GM10847 (cell line): ENCODE results near the gene C4A.

Experiments used
- POLR2A ChIP-seq: IDR thresholded peaks from 2 replicates; pipeline ENCODE4 v1.6.1; 2011; ENCODE audit not compliant: insufficient read length; ENCODE audit errors: extremely low read depth

Gene C4A

GRCh38 chr6:31956796-31957195 lies 25.1 kb upstream of the C4A start:
- TF ChIP-seq POLR2A, result no peak

- no peak for TF ChIP-seq POLR2A
Measured at GRCh38 chr6:31958412-31958740, 23.5 kb upstream of the C4A start.

- TF ChIP-seq POLR2A, result peak; percentile 56
Measured at GRCh38 chr6:31958741-31959739, 22.8 kb upstream of the C4A start, which contains the start of the genes NELFE and SKIC2. TSS of gene NELFE (minus strand) at chr6:31958971. CDS start at chr6:31958446, 525 bp downstream. TSS of gene SKIC2 (plus strand) at chr6:31959175. CDS start at chr6:31959193, 18 bp downstream.

GRCh38 chr6:31961616-31962015 lies 20.2 kb upstream of the C4A start:
- TF ChIP-seq POLR2A, result no peak

- no peak for TF ChIP-seq POLR2A
Measured at GRCh38 chr6:31963921-31964320, 17.9 kb upstream of the C4A start.

GRCh38 chr6:31965700-31966099 lies 16.2 kb upstream of the C4A start:
- no peak for TF ChIP-seq POLR2A

- no peak for TF ChIP-seq POLR2A
Measured at GRCh38 chr6:31966506-31966905, 15.4 kb upstream of the C4A start.

GRCh38 chr6:31966997-31967925 lies 14.6 kb upstream of the C4A start:
- no peak for TF ChIP-seq POLR2A

GRCh38 chr6:31967926-31968320 lies 13.9 kb upstream of the C4A start:
- no peak for TF ChIP-seq POLR2A

- no peak for TF ChIP-seq POLR2A
Measured at GRCh38 chr6:31968326-31968725, 13.5 kb upstream of the C4A start.

- TF ChIP-seq POLR2A, result no peak
Measured at GRCh38 chr6:31968791-31969711, 12.8 kb upstream of the C4A start.

- no peak for TF ChIP-seq POLR2A
Measured at GRCh38 chr6:31969712-31970603, 11.9 kb upstream of the C4A start.

GRCh38 chr6:31970604-31971271 lies 11.1 kb upstream of the C4A start:
- no peak for TF ChIP-seq POLR2A

GRCh38 chr6:31971279-31971992 lies 10.4 kb upstream of the C4A start:
- TF ChIP-seq POLR2A, result no peak
